ENCODE data around the gene SHC3.
"Not testable (repeated sequence)": the region's sequence is repeated elsewhere in the genome, so short reads cannot be mapped to it uniquely, and the experiment has no call there.

SHC3 gene

GRCh38 chr9:89177944-89178829 lies at the start of gene SHC3:
Gene SHC3, minus strand, starts transcription at chr9:89178818. Its CDS starts 358 bp downstream, at chr9:89178460.
- no peak for DNase-seq

- no peak for DNase-seq
Observed at GRCh38 chr9:89225991-89226471, 47.4 kb upstream of the SHC3 start.

GRCh38 chr9:89225587-89225986 lies 47.0 kb upstream of the SHC3 start:
- no peak for DNase-seq

GRCh38 chr9:89225036-89225435 lies 46.4 kb upstream of the SHC3 start:
- DNase-seq: no peak

GRCh38 chr9:89224633-89225032 lies 46.0 kb upstream of the SHC3 start:
- no peak for DNase-seq

GRCh38 chr9:89223396-89223977 lies 44.9 kb upstream of the SHC3 start:
- no peak for DNase-seq

- no peak for DNase-seq
Observed at GRCh38 chr9:89219637-89220036, 41.0 kb upstream of the SHC3 start.

GRCh38 chr9:89218040-89218928 lies 39.7 kb upstream of the SHC3 start:
- no peak for DNase-seq

- no peak for DNase-seq
Observed at GRCh38 chr9:89215342-89215741, 36.7 kb upstream of the SHC3 start.

- DNase-seq: no peak
Observed at GRCh38 chr9:89213396-89213880, 34.8 kb upstream of the SHC3 start.

GRCh38 chr9:89212171-89212570 lies 33.6 kb upstream of the SHC3 start:
- no peak for DNase-seq

- not testable (repeated sequence) for DNase-seq
Observed at GRCh38 chr9:89209311-89209710, 30.7 kb upstream of the SHC3 start.

GRCh38 chr9:89207026-89207425 lies 28.4 kb upstream of the SHC3 start:
- no peak for DNase-seq

- no peak for DNase-seq
Observed at GRCh38 chr9:89204801-89205200, 26.2 kb upstream of the SHC3 start.

GRCh38 chr9:89195131-89195797 lies 16.6 kb upstream of the SHC3 start:
- DNase-seq: no peak

- DNase-seq: no peak
Observed at GRCh38 chr9:89194421-89195130, 16.0 kb upstream of the SHC3 start.

- DNase-seq: no peak
Observed at GRCh38 chr9:89191004-89191403, 12.4 kb upstream of the SHC3 start.

GRCh38 chr9:89189215-89189614 lies 10.6 kb upstream of the SHC3 start:
- no peak for DNase-seq

- DNase-seq: no peak
Observed at GRCh38 chr9:89187950-89188349, 9.3 kb upstream of the SHC3 start.

GRCh38 chr9:89187541-89187940 lies 8.9 kb upstream of the SHC3 start:
- DNase-seq: no peak

- DNase-seq: no peak
Observed at GRCh38 chr9:89186960-89187359, 8.3 kb upstream of the SHC3 start.

GRCh38 chr9:89185980-89186379 lies 7.4 kb upstream of the SHC3 start:
- DNase-seq: no peak

Measured in DMS 273 treated with DMSO at 0.1 percent for 48 hours (cell line).